Activated naive CD8-positive, alpha-beta T cell (primary cell): ENCODE results near the gene NUP62.
A peak's percentile ranks its signal among the peaks of the same experiment; 100 is the strongest.

Experiments
- H3K27ac Mint-ChIP-seq: one replicate; pipeline ENCODE4 v1.8.0; 2021; ENCODE audit warnings: mixed read lengths
- H3K27me3 Mint-ChIP-seq: one replicate; pipeline ENCODE4 v1.8.0; 2021; ENCODE audit warnings: mixed read lengths
- H3K36me3 Mint-ChIP-seq: one replicate; pipeline ENCODE4 v1.8.0; 2021; ENCODE audit warnings: mixed read lengths
- H3K4me1 Mint-ChIP-seq: one replicate; pipeline ENCODE4 v1.8.0; 2021; ENCODE audit warnings: low read depth, mixed read lengths
- H3K4me3 Mint-ChIP-seq: one replicate; pipeline ENCODE4 v1.8.0; 2021; ENCODE audit warnings: mild to moderate bottlenecking, mixed read lengths
- H3K9me3 Mint-ChIP-seq: one replicate; pipeline ENCODE4 v1.8.0; 2021; ENCODE audit warnings: low read depth, mixed read lengths

NUP62 gene

GRCh38 chr19:49908480-49909420, 20.6 kb downstream of the NUP62 start:
- H3K36me3 Mint-ChIP-seq: peaks cover 6% of the 10 kb centered on the region
- H3K4me1 Mint-ChIP-seq: peaks cover 43% of the 10 kb centered on the region
- H3K27ac Mint-ChIP-seq: peak overlapping the region; percentile 86
- no peak overlapping the region for H3K4me3 Mint-ChIP-seq
- H3K27me3 Mint-ChIP-seq: no peaks in the 10 kb centered on the region
- no peaks in the 10 kb centered on the region for H3K9me3 Mint-ChIP-seq

- Mint-ChIP-seq H3K9me3 (no peaks in the 10 kb centered on the region), H3K27ac (no peak overlapping the region), H3K36me3 (peaks cover 6% of the 10 kb centered on the region), H3K4me1 (peaks cover 37% of the 10 kb centered on the region), H3K27me3 (no peaks in the 10 kb centered on the region), H3K4me3 (no peak overlapping the region)
These were observed 21.4 kb downstream of the NUP62 start for GRCh38 chr19:49907745-49908446.

- Mint-ChIP-seq H3K4me1 (peaks cover 29% of the 10 kb centered on the region), H3K4me3 (no peak overlapping the region), H3K27me3 (no peaks in the 10 kb centered on the region), H3K27ac (peak overlapping the region; percentile 50), H3K36me3 (peaks cover 4% of the 10 kb centered on the region), H3K9me3 (no peaks in the 10 kb centered on the region)
These were observed 22.3 kb downstream of the NUP62 start for GRCh38 chr19:49906879-49907564.

GRCh38 chr19:49904136-49904535, 25.2 kb downstream of the NUP62 start:
- Mint-ChIP-seq H3K4me3 (no peak overlapping the region), H3K4me1 (peaks cover 18% of the 10 kb centered on the region), H3K27ac (no peak overlapping the region), H3K9me3 (no peaks in the 10 kb centered on the region), H3K27me3 (no peaks in the 10 kb centered on the region), H3K36me3 (peaks cover 4% of the 10 kb centered on the region)

- no peaks in the 10 kb centered on the region for H3K9me3 Mint-ChIP-seq
- H3K27me3 Mint-ChIP-seq: no peaks in the 10 kb centered on the region
- peaks cover 35% of the 10 kb centered on the region for H3K4me1 Mint-ChIP-seq
- peak within 1 kb of the TSS; percentile 98 for H3K27ac Mint-ChIP-seq
- H3K36me3 Mint-ChIP-seq: no peaks in the 10 kb centered on the region
- peak within 1 kb of the TSS; percentile 89 for H3K4me3 Mint-ChIP-seq
These were observed 32.3 kb downstream of the NUP62 start, which contains the start of gene IL4I1 for GRCh38 chr19:49896863-49897621. TSS of gene IL4I1 (minus strand) at chr19:49896887. CDS start at chr19:49896160, 727 bp downstream.

GRCh38 chr19:49895566-49896297, 33.6 kb downstream of the NUP62 start:
- H3K27me3 Mint-ChIP-seq: no peaks in the 10 kb centered on the region
- peaks cover 37% of the 10 kb centered on the region for H3K4me1 Mint-ChIP-seq
- no peaks in the 10 kb centered on the region for H3K9me3 Mint-ChIP-seq
- peak overlapping the region; percentile 68 for H3K27ac Mint-ChIP-seq
- H3K36me3 Mint-ChIP-seq: no peaks in the 10 kb centered on the region
- peak overlapping the region; percentile 89 for H3K4me3 Mint-ChIP-seq

- peaks cover 37% of the 10 kb centered on the region for H3K4me1 Mint-ChIP-seq
- no peaks in the 10 kb centered on the region for H3K9me3 Mint-ChIP-seq
- H3K27me3 Mint-ChIP-seq: no peaks in the 10 kb centered on the region
- H3K4me3 Mint-ChIP-seq: no peak overlapping the region
- no peaks in the 10 kb centered on the region for H3K36me3 Mint-ChIP-seq
- peak overlapping the region; percentile 28 for H3K27ac Mint-ChIP-seq
These were observed 34.3 kb downstream of the NUP62 start for GRCh38 chr19:49894879-49895565.

- H3K4me1 Mint-ChIP-seq: peaks cover 40% of the 10 kb centered on the region
These were observed 35.2 kb downstream of the NUP62 start for GRCh38 chr19:49894011-49894664.

GRCh38 chr19:49892716-49893115, 36.6 kb downstream of the NUP62 start:
- Mint-ChIP-seq H3K4me1 (peaks cover 36% of the 10 kb centered on the region), H3K27me3 (no peaks in the 10 kb centered on the region)

More at GRCh38 chr19:49894011-49894664, 35.2 kb downstream of the NUP62 start:
- no peak overlapping the region for H3K4me3 Mint-ChIP-seq
- H3K36me3 Mint-ChIP-seq: no peaks in the 10 kb centered on the region
- H3K27me3 Mint-ChIP-seq: no peaks in the 10 kb centered on the region
- no peaks in the 10 kb centered on the region for H3K9me3 Mint-ChIP-seq
- H3K27ac Mint-ChIP-seq: no peak overlapping the region

GRCh38 chr19:49891393-49891792, 37.9 kb downstream of the NUP62 start:
- no peaks in the 10 kb centered on the region for H3K27me3 Mint-ChIP-seq
- H3K4me1 Mint-ChIP-seq: peaks cover 23% of the 10 kb centered on the region
- no peak overlapping the region for H3K4me3 Mint-ChIP-seq
- H3K9me3 Mint-ChIP-seq: no peaks in the 10 kb centered on the region
- H3K27ac Mint-ChIP-seq: no peak overlapping the region
- H3K36me3 Mint-ChIP-seq: peaks cover under 1% of the 10 kb centered on the region

More at GRCh38 chr19:49892716-49893115, 36.6 kb downstream of the NUP62 start:
- Mint-ChIP-seq H3K4me3 (peak overlapping the region; percentile 59), H3K9me3 (no peaks in the 10 kb centered on the region), H3K27ac (no peak overlapping the region), H3K36me3 (no peaks in the 10 kb centered on the region)

GRCh38 chr19:49890349-49891311, 38.7 kb downstream of the NUP62 start:
- peak overlapping the region; percentile 75 for H3K4me3 Mint-ChIP-seq
- H3K27me3 Mint-ChIP-seq: no peaks in the 10 kb centered on the region
- peak overlapping the region; percentile 58 for H3K27ac Mint-ChIP-seq
- H3K36me3 Mint-ChIP-seq: peaks cover 2% of the 10 kb centered on the region
- H3K9me3 Mint-ChIP-seq: no peaks in the 10 kb centered on the region
- H3K4me1 Mint-ChIP-seq: peaks cover 16% of the 10 kb centered on the region
